KBM-7 (cell line): ENCODE data around the gene SLC6A11.
A peak's percentile ranks its signal among the peaks of the same experiment; 100 is the strongest.

Experiments
- DNase-seq: peaks from one replicate; pipeline ENCODE4 v3.0.0-alpha.2; 2015
- in situ Hi-C: fragments of 300-500 bp; cut with MboI; formaldehyde crosslinking; loops from 2 replicates; pipeline ENCODE4 v1.14.3; 2020; ENCODE audit warnings: low sequenced_read_pairs, low pct_unique_long_range_greater_than_20kb, mixed read lengths

SLC6A11 gene

DNA sequence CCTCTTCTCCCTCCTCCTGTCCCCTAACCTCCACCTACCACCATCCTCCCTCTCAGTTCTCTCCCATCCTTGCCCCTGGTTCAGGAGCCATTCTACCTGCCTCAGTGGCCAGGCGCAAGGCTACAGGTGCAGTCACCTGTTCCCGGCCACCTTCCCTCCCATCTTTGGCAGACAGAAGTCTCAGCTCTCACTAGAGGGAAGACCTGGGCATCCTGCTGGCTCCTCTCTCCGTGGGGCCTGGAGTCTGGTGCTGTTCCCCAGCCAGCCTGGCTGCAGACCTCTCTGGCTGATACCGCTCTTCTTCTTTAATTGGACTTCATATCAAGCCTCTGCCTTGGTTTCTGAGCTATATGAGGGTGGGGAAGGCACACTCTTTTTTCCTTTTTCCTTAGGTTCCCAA, 123.5 kb downstream of the SLC6A11 start:
- no peak for DNase-seq
- in situ Hi-C loops = no loop called here

- in situ Hi-C loops = no loop called here
- DNase-seq = no peak
These were observed 124.1 kb downstream of the SLC6A11 start for GRCh38 chr3:10940106-10940505.

- DNase-seq = peak; percentile 35
- in situ Hi-C loops = no loop called here
These were observed 125.9 kb downstream of the SLC6A11 start for GRCh38 chr3:10941972-10942371.

GRCh38 chr3:10942690-10943205, 126.7 kb downstream of the SLC6A11 start:
- in situ Hi-C loops = no loop called here
- no peak for DNase-seq

- in situ Hi-C loops = no loop called here
- no peak for DNase-seq
These were observed 128.8 kb downstream of the SLC6A11 start for GRCh38 chr3:10944866-10945265.

- in situ Hi-C loops = no loop called here
These were observed 129.8 kb downstream of the SLC6A11 start for GRCh38 chr3:10945683-10946287.

GRCh38 chr3:10946526-10946925, 130.5 kb downstream of the SLC6A11 start:
- no peak for DNase-seq
- in situ Hi-C loops = no loop called here

More at GRCh38 chr3:10945683-10946287, 129.8 kb downstream of the SLC6A11 start:
- DNase-seq = peak; percentile 70

DNA sequence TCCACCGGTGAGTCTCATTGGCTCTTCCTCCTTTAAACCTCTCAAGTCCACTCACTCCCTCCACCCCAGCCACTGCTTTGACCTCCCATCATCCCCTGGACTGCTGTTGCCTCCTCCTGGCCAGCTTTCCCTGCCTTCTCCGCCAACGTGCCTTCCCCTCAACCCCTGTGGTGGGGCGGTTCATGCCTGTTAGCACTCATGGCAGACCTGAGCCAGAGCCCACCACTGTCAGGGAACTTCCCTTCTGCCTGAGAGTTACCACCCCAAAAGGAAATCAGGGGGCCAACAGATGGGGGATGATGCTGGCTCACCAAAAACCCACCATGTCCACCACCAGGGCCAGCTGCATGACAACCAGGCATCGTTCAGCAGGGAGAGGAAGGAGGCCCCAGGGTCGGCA, 132.3 kb downstream of the SLC6A11 start:
- DNase-seq = no peak
- in situ Hi-C loops = no loop called here

GRCh38 chr3:10949197-10949596, 133.2 kb downstream of the SLC6A11 start:
- DNase-seq = no peak
- in situ Hi-C loops = no loop called here

- in situ Hi-C loops = no loop called here
These were observed 134.7 kb downstream of the SLC6A11 start for GRCh38 chr3:10950476-10951294.

DNA sequence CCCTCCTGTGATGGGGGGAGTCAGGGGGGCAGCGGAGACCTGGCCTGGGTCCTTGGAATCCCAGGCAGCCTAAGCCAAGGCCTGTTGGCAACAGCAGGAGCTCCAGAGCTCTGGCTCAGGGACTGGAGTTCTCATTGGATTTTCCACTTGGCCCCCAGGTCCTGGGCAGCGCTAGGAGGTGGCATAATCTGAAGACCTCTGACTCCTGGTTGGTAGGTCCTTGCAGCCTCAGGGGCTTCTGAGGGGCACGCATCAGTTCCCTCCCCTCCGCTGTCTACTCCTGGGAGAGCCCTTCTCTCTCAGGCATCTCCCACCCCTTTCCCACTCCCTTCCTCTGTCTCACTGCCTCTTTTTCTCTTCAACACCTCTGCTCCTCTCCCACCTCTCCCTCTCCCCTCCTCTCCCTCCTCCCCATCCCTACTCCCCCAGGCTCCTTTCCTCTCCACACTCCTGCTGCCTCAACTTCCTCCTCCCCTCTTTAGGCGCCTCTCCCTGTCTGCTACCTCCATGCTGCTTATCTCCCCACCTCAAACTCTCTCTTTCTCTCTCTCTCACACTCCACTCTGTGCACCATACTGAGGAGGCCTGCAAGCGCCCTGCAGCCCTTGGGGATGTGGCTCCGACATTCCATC, 135.4 kb downstream of the SLC6A11 start:
- DNase-seq = no peak
- in situ Hi-C loops = no loop called here

More at GRCh38 chr3:10950476-10951294, 134.7 kb downstream of the SLC6A11 start:
- DNase-seq = peak; percentile 33

DNA sequence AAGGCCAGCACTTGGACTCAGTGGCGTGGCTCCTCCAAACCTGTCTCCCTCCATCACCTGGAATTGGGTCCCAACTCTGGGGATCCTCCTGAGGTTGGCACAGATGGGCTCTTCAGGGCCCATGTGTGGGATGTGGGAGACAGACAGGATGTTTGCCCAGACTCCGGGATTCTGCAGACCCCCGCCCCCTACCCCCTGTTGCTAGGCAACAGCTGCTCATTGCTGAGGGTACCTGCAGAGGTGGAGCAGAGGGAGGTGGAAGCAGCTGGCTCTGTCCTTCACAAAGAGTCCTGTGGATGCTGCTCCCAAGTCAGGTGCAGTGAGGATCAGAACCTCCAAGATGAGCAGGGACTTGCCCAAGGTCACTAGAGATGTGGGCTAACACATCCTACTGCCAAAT, 136.5 kb downstream of the SLC6A11 start:
- DNase-seq = no peak
- in situ Hi-C loops = no loop called here

DNA sequence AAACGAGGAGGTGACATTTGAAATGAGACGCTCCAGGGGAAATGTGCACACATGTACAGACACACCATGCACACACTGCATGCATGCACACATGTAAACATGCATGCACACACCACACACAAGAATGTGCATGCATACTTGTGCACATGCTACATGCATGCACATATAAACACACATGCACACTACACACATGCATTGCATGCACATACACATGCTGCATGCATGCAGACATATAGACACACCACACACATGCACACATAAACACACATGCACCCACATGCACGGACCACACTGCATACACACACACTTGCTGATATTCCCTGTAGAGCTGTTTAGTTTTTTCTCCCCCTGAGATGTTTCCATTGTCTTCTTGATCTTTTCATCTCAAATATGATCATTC, 138.7 kb downstream of the SLC6A11 start:
- DNase-seq = no peak
- in situ Hi-C loops = no loop called here

DNA sequence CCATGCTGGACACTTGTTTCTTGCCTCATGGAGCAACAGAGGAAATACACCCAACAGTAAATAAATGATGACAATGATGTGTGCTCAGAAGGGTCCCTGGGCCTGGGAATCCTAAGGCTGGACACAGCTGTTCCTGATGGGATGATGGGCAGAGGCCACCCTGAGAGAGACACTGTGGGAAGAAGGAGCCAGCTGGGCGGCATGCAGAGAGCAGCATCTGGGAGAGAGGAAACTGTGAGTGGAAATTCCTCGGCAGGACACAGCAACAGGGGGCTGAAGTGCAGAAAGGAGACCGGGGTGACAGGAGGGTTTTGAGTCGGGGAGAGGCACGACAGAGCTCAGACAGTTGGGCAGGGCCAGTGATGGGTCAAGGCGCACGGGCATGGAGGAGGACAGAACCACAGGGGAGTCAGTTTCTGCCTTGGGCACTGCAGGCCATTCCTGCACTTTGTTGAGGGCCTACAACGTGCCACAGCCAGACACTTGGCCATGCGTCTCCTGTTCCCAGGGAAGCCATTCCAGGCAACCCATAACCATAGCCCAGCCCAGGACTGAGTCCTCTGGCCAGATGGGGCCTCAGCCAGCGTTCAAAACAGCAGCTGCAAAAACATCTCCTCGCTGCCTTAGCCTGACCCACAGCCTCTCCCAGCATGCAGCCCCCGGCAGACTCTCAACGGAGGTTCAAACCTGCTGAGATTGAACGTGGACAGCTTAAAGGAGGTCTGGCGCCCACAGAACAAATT, 139.9 kb downstream of the SLC6A11 start:
- in situ Hi-C loops = no loop called here
- no peak for DNase-seq

- no peak for DNase-seq
These were observed 140.5 kb downstream of the SLC6A11 start for GRCh38 chr3:10956531-10956930.

GRCh38 chr3:10956986-10957385, 141.0 kb downstream of the SLC6A11 start:
- in situ Hi-C loops = no loop called here
- DNase-seq = no peak

More at GRCh38 chr3:10956531-10956930, 140.5 kb downstream of the SLC6A11 start:
- in situ Hi-C loops = no loop called here

- DNase-seq = peak; percentile 39
- in situ Hi-C loops = no loop called here
These were observed 142.1 kb downstream of the SLC6A11 start for GRCh38 chr3:10957976-10958749.

GRCh38 chr3:10960255-10960654, 144.2 kb downstream of the SLC6A11 start:
- in situ Hi-C loops = no loop called here
- no peak for DNase-seq

DNA sequence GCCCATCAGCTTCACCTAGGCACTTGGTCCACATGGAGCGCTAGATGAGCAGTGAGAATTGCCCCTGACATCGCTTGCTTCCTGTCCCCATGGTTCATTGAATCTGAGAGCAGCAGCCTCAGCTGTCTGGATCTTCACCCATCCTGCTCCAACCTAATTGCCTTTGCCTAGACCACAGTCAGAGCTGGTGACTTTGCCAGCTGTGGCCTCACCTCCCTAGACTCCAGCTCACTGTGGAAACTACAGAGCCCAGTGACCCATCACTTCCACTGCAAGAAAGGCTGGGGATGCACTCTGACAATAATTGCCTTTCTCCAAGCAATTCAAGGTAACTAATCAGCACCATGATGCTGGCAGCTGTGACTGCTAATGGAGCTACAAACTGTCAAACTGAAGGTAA, 145.9 kb downstream of the SLC6A11 start:
- in situ Hi-C loops = no loop called here
- DNase-seq = no peak
